GM18867 (cell line): ENCODE data around the gene AKIRIN2.
"Not testable (repeated sequence)": the region's sequence is repeated elsewhere in the genome, so short reads cannot be mapped to it uniquely, and the experiment has no call there.

ENCODE experiments used
- ATAC-seq: cut with Tn5 transposase; IDR thresholded peaks from one replicate; pipeline ENCODE4 v1.9.1; 2021; ENCODE audit warnings: mild to moderate bottlenecking, moderate library complexity; ENCODE audit not compliant: unreplicated experiment

Gene AKIRIN2

GRCh38 chr6:87687893-87688292 lies 14.1 kb downstream of the AKIRIN2 start:
- not testable (repeated sequence) for ATAC-seq

- no peak for ATAC-seq
Measured at GRCh38 chr6:87687296-87687695, 14.7 kb downstream of the AKIRIN2 start.

GRCh38 chr6:87686636-87687205 lies 15.3 kb downstream of the AKIRIN2 start:
- ATAC-seq, result not testable (repeated sequence)

- ATAC-seq, result no peak
Measured at GRCh38 chr6:87684895-87685654, 17.0 kb downstream of the AKIRIN2 start.

GRCh38 chr6:87683890-87684289 lies 18.1 kb downstream of the AKIRIN2 start:
- ATAC-seq, result no peak

- no peak for ATAC-seq
Measured at GRCh38 chr6:87682310-87682709, 19.7 kb downstream of the AKIRIN2 start.

- ATAC-seq, result no peak
Measured at GRCh38 chr6:87675004-87675681, 26.9 kb downstream of the AKIRIN2 start.

GRCh38 chr6:87674290-87674689 lies 27.7 kb downstream of the AKIRIN2 start:
- ATAC-seq, result no peak

GRCh38 chr6:87673237-87673636 lies 28.8 kb downstream of the AKIRIN2 start:
- no peak for ATAC-seq

- ATAC-seq, result no peak
Measured at GRCh38 chr6:87672641-87673040, 29.4 kb downstream of the AKIRIN2 start.

- ATAC-seq, result no peak
Measured at GRCh38 chr6:87671555-87672029, 30.4 kb downstream of the AKIRIN2 start.

GRCh38 chr6:87670707-87671106 lies 31.3 kb downstream of the AKIRIN2 start:
- no peak for ATAC-seq

- no peak for ATAC-seq
Measured at GRCh38 chr6:87669051-87669450, 33.0 kb downstream of the AKIRIN2 start.

- no peak for ATAC-seq
Measured at GRCh38 chr6:87668013-87668412, 34.0 kb downstream of the AKIRIN2 start.

GRCh38 chr6:87667032-87667431 lies 35.0 kb downstream of the AKIRIN2 start:
- ATAC-seq, result no peak

- ATAC-seq, result no peak
Measured at GRCh38 chr6:87664921-87665485, 37.0 kb downstream of the AKIRIN2 start.

- ATAC-seq, result no peak
Measured at GRCh38 chr6:87663434-87663833, 38.6 kb downstream of the AKIRIN2 start.

- ATAC-seq, result no peak
Measured at GRCh38 chr6:87661503-87661902, 40.5 kb downstream of the AKIRIN2 start.

- no peak for ATAC-seq
Measured at GRCh38 chr6:87661016-87661415, 41.0 kb downstream of the AKIRIN2 start.

GRCh38 chr6:87660226-87660911 lies 41.7 kb downstream of the AKIRIN2 start:
- ATAC-seq, result no peak

GRCh38 chr6:87658516-87658915 lies 43.5 kb downstream of the AKIRIN2 start:
- no peak for ATAC-seq
